Measurements from ENCODE around the gene CYB5RL. TPM values are rescaled to one million over a fixed set of nuclear protein-coding genes. Genes with fewer than 3 reads are reported as not detected.

Gene CYB5RL
- total RNA-seq, 2 donors from 2014 or later, result 11.7 to 12.1 TPM

DNA sequence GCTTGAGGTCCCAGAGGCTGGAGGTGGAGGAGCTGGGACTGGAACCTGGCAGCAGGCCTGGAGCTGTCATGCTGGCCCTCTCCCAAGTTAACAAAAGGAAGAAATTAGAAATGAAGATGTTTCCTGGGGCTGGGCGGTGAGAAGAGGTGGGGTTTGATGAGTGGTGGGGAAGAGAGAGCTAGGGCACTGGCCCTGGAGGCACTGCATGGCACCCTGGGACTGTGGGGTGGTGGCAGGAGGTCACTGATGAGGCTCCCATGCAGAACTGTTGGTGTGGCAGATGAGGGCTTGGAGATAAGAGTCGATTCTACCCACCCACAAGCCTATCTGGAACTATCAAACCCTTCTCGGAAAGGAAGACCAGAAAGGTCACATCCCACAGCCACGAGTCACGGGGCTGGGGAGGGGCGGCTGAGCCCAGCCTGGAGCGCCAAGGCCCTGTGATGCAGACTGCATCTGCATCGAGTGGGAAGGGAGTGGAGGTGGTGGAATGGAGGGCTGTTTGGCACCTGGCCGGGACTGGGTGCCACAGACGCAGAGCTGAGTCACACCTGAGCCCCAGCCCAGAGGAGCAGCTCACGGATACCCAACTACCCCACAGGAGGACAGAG lies 29.6 kb upstream of the CYB5RL start:
- Mint-ChIP-seq H3K36me3 (peaks cover 0 to 6% of the 10 kb centered on the region in 2 donors), H3K27ac (peak overlapping the region; percentile 76 to 78), H3K9me3 (no peaks in the 10 kb centered on the region)
- DNase-seq (ENCODE audit: low spot score in 2 of 2) (no peak), ATAC-seq (peak; percentile 34 to 71)

DNA sequence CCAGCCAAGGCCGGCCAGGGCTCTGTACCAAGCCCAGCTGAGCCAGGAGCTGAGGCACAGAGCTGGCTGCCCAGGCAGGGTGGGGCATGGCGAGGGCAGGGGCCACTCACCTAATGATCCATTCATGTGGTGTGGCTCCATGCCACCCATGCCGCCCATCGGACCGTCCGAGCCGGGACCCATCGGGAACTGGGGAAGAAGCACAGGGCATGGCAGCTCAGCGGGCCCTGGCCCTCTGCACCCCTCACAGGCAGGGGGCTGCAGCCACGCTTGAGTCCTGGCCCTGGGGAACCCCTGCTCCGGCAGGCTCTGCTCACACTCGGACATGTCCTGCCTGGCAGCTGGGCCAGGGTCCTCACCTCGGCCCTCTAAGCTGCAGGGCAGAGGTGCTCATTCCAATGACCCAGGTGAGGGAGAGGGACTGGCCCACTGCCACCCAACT lies 28.8 kb upstream of the CYB5RL start:
- DNase-seq (ENCODE audit: low spot score in 2 of 2) (no peak), ATAC-seq (no peak)
- Mint-ChIP-seq H3K36me3 (peaks cover 0 to 6% of the 10 kb centered on the region in 2 donors), H3K27ac (peak overlapping the region in 1 of 2 donors; percentile 76), H3K9me3 (no peaks in the 10 kb centered on the region)

DNA sequence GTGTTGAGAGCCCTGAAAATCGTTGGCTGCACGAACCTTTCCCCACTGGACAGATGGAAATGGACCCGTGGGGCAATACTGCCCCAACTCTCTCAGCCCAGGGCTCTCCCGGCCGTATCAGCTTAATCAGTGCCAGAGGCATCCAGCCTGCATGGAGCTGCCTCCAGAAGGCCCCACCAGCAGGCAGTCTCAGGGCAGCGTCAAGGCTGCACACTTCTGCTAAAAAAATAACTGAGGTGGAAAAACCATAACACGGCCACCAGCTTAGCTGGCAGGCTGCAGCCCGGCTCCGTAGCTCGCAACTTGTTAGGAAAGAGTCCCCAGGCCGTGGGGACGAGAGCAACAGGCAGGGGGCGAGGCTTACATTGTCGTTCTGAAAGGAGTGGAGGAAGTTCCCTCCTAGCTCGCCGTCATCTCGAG lies 28.1 kb upstream of the CYB5RL start:
- Mint-ChIP-seq H3K9me3 (no peaks in the 10 kb centered on the region), H3K36me3 (peaks cover 0 to 5% of the 10 kb centered on the region in 2 donors), H3K27ac (peak overlapping the region; percentile 72 to 76)
- ATAC-seq, result no peak
- DNase-seq (ENCODE audit: low spot score in 2 of 2), result no peak

DNA sequence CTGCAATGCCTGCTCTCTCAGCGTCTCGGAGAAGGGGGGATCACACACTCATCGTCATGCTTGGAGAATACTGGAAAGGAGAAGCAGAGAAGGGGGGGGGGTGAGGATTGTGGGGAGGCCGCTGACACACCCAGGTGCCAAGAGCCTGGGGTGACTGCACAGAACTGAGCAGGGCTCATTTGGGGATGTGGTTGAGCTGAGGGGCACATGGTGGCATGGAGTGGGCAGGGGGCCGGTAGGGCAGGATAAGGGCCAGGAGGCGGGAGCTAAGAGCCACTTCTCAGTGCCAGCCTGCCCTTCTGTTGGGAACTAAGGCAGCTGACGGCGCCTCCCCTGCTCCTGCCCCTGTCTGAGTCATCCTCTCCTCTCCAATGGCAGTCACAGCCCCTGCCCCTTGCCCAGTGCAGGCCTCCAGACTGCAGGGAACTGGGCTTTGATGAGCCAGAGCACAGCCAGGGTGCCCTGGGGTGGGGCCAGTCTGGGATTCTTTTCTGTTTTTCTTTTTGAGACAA lies 27.3 kb upstream of the CYB5RL start:
- no peak for ATAC-seq
- no peaks in the 10 kb centered on the region for H3K9me3 Mint-ChIP-seq
- peak overlapping the region; percentile 74 to 76 for H3K27ac Mint-ChIP-seq
- H3K36me3 Mint-ChIP-seq, result no peaks in the 10 kb centered on the region
- DNase-seq (ENCODE audit: low spot score in 2 of 2), result no peak

DNA sequence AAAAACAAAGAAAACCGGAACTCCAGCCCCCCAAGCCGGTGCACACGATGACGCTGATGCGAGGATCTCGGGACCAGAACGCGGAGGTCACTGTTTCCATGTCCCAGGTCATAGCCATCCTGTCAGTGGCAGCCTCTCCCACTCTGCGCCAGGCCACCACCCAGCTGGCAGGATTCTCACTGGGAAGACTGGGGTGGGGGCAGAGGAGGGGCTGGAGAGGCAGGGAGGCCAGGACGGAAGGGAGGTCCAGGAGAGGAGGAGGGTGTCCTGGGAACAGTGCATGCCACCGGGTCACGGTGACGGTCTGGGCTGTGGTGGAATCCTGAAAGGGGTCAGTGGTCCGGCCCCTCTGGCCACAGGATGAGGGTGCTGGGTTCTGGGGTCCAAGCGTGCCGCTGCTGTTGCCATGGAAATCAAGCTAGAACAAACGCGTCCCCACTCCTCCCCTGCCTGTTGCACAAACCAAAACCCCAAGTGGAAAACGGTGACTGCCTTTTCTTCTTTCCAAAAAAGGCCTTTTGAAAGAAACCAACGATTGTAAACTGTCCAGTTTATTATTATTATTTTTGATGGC lies 26.2 kb upstream of the CYB5RL start:
- ATAC-seq (no peak), DNase-seq (ENCODE audit: low spot score in 2 of 2) (no peak)
- peak overlapping the region in 1 of 2 donors; percentile 44 for H3K27ac Mint-ChIP-seq
- no peaks in the 10 kb centered on the region for H3K36me3 Mint-ChIP-seq
- H3K9me3 Mint-ChIP-seq, result no peaks in the 10 kb centered on the region

DNA sequence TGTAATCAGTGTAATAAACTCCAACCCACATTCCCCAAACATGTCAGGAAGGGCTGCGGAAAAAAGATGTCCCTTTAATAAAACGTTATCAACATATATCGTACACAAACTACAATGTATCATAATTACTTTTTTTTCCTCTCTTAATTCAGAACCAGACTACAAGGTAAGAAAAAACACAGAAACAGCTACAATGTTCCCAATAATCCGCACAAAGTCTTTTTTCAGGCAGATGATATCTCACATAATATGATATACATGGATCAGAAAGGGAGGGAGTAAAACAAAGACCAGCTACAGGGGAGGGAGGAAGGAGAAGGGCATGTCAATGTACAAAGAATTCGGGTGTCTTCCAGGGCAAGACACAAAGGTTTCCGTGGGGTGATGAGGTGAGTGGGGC lies 25.5 kb upstream of the CYB5RL start:
- no peaks in the 10 kb centered on the region for H3K9me3 Mint-ChIP-seq
- DNase-seq (ENCODE audit: low spot score in 2 of 2), result no peak
- no peaks in the 10 kb centered on the region for H3K36me3 Mint-ChIP-seq
- no peak for ATAC-seq
- H3K27ac Mint-ChIP-seq, result peak overlapping the region in 1 of 2 donors; percentile 44

DNA sequence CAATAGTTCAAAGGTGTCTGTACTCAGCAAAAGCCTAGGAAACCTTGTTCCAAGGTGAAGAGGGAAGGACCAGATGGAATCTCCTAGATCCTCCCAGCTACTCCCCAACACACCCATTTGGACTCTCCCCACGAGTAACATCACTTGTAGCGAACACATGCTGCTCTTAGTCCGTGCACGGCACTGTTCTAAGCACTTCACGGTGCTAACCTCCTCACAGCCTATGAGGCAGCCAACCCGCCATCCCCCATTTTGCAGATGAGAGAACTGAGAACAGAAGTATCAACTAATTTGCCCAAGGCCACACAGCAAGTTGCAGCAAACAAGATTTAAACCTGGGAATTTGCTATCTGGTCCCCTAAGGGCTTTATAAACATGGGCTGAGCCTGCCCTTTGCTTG lies 24.4 kb upstream of the CYB5RL start:
- DNase-seq (ENCODE audit: low spot score in 2 of 2) (no peak), ATAC-seq (no peak)
- H3K36me3 Mint-ChIP-seq, result no peaks in the 10 kb centered on the region
- H3K27ac Mint-ChIP-seq, result peak overlapping the region; percentile 48 to 70
- H3K9me3 Mint-ChIP-seq, result no peaks in the 10 kb centered on the region

DNA sequence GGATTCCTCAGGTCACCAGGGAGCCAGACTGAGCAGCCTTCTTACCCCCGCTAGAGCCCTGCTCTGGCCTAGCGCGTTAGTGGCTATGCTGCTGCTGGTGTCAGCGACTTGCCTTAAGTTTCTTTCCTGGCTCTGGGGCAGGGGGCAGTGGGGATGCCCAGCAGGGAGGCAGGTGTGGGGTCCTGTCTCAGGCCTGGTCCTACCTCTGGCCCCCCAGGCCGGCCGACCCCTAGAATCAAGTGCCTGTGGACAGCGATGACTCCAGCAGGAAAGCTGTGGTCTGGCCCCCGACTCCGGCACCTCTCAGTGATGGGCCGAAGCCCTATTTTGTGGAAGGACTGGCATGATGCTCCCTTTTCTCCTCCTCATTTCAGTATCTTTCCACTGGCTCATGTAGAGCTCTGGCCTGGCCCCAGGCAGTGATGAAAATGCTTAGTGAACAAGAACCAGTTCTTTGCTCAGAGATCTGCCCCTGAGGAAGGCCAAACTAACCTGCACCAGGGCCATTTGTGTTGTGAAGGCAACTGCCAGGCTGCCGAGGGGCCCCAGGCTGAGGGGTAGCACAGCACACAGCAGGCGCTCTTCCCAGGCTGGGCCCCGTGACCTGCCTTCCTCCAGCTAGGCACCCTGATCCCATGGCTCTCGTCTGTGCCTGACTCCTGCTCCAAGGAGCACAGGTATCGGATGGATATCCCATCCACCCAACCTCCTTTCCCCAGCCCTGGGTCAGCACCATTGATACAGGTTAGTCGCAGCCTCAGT lies 23.8 kb upstream of the CYB5RL start:
- Mint-ChIP-seq H3K27ac (peak overlapping the region; percentile 48 to 70), H3K36me3 (no peaks in the 10 kb centered on the region), H3K9me3 (no peaks in the 10 kb centered on the region)
- DNase-seq (ENCODE audit: low spot score in 2 of 2) (no peak), ATAC-seq (no peak)

DNA sequence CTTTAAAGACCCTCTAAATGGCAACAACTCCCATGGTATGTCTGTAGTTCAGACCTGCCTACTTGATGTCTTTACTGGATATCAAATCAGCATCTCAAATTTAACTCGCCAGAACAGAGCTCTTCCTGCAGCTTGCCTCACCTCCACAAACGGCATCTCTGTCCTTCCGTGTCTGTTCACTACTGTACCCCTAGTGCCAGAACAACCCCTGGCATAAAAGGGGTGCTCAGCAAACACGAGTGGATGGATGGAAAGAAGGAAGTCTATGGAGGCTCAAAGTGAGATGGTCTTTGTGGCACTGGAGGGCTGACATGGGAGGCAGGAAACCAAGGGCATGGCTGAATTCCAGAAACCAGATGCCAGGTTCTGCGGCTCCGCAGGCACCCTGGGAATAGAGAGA lies 22.9 kb upstream of the CYB5RL start:
- DNase-seq (ENCODE audit: low spot score in 2 of 2) (no peak), ATAC-seq (no peak)
- no peaks in the 10 kb centered on the region for H3K9me3 Mint-ChIP-seq
- peaks cover 0 to under 1% of the 10 kb centered on the region in 2 donors for H3K36me3 Mint-ChIP-seq
- H3K27ac Mint-ChIP-seq, result peak overlapping the region in 1 of 2 donors; percentile 58

GRCh38 chr1:54221867-54222484 lies 22.1 kb upstream of the CYB5RL start:
- H3K36me3 Mint-ChIP-seq, result peaks cover 0 to 6% of the 10 kb centered on the region in 2 donors
- H3K27ac Mint-ChIP-seq, result peak overlapping the region; percentile 33 to 65
- DNase-seq (ENCODE audit: low spot score in 2 of 2), result no peak
- peak; percentile 8 to 14 for ATAC-seq
- H3K9me3 Mint-ChIP-seq, result no peaks in the 10 kb centered on the region

GRCh38 chr1:54221113-54221834 lies 21.4 kb upstream of the CYB5RL start:
- Mint-ChIP-seq H3K27ac (peak overlapping the region; percentile 65 to 79), H3K9me3 (no peaks in the 10 kb centered on the region), H3K36me3 (peaks cover 6% of the 10 kb centered on the region in 2 donors)
- DNase-seq (ENCODE audit: low spot score in 2 of 2), result no peak
- peak in 1 of 2 donors; percentile 6 for ATAC-seq

GRCh38 chr1:54220004-54220811 lies 20.4 kb upstream of the CYB5RL start:
- ATAC-seq (no peak), DNase-seq (ENCODE audit: low spot score in 2 of 2) (no peak)
- peak overlapping the region; percentile 64 to 88 for H3K27ac Mint-ChIP-seq
- no peaks in the 10 kb centered on the region for H3K9me3 Mint-ChIP-seq
- H3K36me3 Mint-ChIP-seq, result peaks cover 6 to 7% of the 10 kb centered on the region in 2 donors

DNA sequence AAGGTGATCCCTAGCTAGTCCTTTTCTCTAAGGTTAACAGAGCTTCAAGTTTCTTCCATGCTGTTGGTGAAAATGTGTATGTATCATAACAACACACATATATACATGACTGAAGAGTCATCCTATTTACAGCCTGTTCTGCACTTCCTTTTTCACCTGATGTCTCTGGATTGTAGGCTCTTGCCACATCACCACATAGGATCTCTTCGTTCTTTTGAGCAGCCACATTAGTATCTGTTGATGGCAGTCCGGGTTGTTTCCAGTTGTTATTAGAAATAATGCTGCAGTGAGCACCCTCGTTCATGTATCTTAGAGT lies 19.8 kb upstream of the CYB5RL start:
- ATAC-seq (no peak), DNase-seq (ENCODE audit: low spot score in 2 of 2) (no peak)
- peak overlapping the region; percentile 64 to 89 for H3K27ac Mint-ChIP-seq
- H3K9me3 Mint-ChIP-seq, result no peaks in the 10 kb centered on the region
- H3K36me3 Mint-ChIP-seq, result peaks cover 6 to 7% of the 10 kb centered on the region in 2 donors

- Mint-ChIP-seq H3K9me3 (no peaks in the 10 kb centered on the region), H3K36me3 (peaks cover 6 to 7% of the 10 kb centered on the region in 2 donors), H3K27ac (peak overlapping the region; percentile 64 to 89)
- DNase-seq (ENCODE audit: low spot score in 2 of 2), result no peak
- ATAC-seq, result no peak
Measured at GRCh38 chr1:54218883-54219687, 19.3 kb upstream of the CYB5RL start.

DNA sequence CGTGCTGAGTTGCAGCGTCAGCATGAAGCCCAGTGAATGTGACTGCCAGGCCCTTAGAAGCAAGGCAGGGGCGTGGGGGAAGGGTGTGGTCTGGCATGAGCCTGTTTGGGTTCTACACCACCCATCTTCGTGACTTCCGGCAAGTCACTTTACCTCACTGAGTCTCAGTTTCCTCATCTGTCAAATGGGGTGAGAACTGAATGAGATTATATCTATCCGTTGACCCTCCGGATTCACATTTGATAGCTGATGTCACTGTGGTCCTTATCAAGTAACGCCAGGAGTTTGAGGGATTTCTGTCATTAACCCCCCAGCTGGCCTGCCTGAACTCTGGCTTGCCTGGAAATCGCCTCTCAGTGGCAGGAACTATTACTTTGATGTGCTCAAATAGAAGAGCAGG lies 15.7 kb upstream of the CYB5RL start:
- H3K36me3 Mint-ChIP-seq, result peaks cover 14 to 19% of the 10 kb centered on the region in 2 donors
- no peak for DNase-seq (ENCODE audit: low spot score in 2 of 2)

More for the DNA sequence above, 15.7 kb upstream of the CYB5RL start:
- no peak for ATAC-seq
- Mint-ChIP-seq H3K9me3 (no peaks in the 10 kb centered on the region), H3K27ac (no peak overlapping the region)

Measured in activated naive CD4-positive, alpha-beta T cell treated with anti-CD3 and anti-CD28 coated beads, Interleukin-2, amount 50 U/mL, for 72 hours (primary cell).